H1 (cell line): ENCODE data around the gene VWA2.

ENCODE experiments used
- CEBPB ChIP-seq: IDR thresholded peaks from 2 replicates; pipeline ENCODE4 v1.6.1; 2012; ENCODE audit warnings: low read depth, low read length
- PHF8 ChIP-seq: fragments of 200-600 bp; sonication (generic); conservative IDR thresholded peaks from 2 replicates; pipeline ENCODE4 v1.7.1; 2012; ENCODE audit warnings: low read depth, mild to moderate bottlenecking, inconsistent platforms, low read length, moderate library complexity
- POLR2A ChIP-seq, 2 experiments: IDR thresholded peaks; 1 replicate in 1 of 2; 2 replicates in 1 of 2; pipeline ENCODE4 v1.6.1; 2011; ENCODE audit warnings: low read depth in 2 of 2, low read length in 2 of 2, mild to moderate bottlenecking in 2 of 2; ENCODE audit errors: control extremely low read depth in 1 of 2
- RAD21 ChIP-seq, 2 experiments: IDR thresholded peaks in 1 of 2; conservative IDR thresholded peaks in 1 of 2; 2 replicates each; pipeline ENCODE4 v1.6.1; 2011; ENCODE audit warnings: low read depth in 2 of 2, low read length in 2 of 2, improper control_type of control experiment in 1 of 2, inconsistent platforms in 1 of 2, mild to moderate bottlenecking in 1 of 2, moderate library complexity in 1 of 2
- RFX5 ChIP-seq: IDR thresholded peaks from 2 replicates; pipeline ENCODE4 v1.6.1; 2011; ENCODE audit warnings: low read depth, low read length, improper control_type of control experiment, borderline replicate concordance

DNA sequence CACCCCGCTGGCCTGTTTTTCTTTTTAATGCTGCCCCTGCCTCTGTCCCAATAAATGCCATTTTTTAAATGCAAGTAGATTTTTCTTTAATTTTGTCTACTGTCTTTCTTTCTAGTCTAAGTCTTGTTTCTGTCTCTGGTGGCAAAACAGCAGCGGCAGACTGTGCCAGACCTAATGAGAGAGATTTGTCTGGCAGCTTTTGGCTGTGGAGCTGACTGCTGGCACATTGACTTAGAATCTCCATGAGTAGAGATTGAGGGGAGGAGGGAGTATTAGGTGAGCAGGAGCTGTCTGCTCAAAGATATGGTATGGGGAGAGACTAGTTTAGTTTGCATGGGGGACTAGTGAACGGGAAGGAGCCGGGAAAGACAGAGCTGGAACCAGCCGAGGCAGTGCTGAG is 13.0 kb downstream of the VWA2 start:
- TF ChIP-seq PHF8 (no peak), RAD21 (IDR thresholded peaks at IDR 0.05 in 1 of 2, conservative IDR thresholded peaks at IDR 0.05 in 1 of 2; ENCODE audit: low read depth in 2 of 2, low read length in 2 of 2) (no peak), CEBPB (no peak), RFX5 (no peak), POLR2A (IDR thresholded peaks at IDR 0.05; ENCODE audit: control extremely low read depth in 1 of 2, low read depth in 2 of 2, low read length in 2 of 2) (no peak)
